ENCODE measurements around the gene SURF6. TPM values are rescaled to one million over a fixed set of nuclear protein-coding genes. Genes with fewer than 3 reads are reported as not detected.

Gene SURF6
- total RNA-seq, 1 experiment from 2014 or later, result 56.3 TPM

- H3K4ac ChIP-seq (ENCODE audit: low read depth, low read length), result peak within 1 kb of the TSS; percentile 77
- H2BK12ac ChIP-seq (ENCODE audit: insufficient read length, low read depth, low read length), result no peak within 1 kb of the TSS
- H3K4me1 Mint-ChIP-seq, result peaks cover 22 to 34% of the 10 kb centered on the region in 2 experiments
- H4K8ac ChIP-seq (replicated peaks; ENCODE audit: insufficient read length, low read depth, low read length), result no peak within 1 kb of the TSS
- H3K9ac ChIP-seq (ENCODE audit: extremely low read depth, insufficient read length, low read length), result peak within 1 kb of the TSS; percentile 99
- peak within 1 kb of the TSS; percentile 98 for H3K4me2 ChIP-seq (ENCODE audit: insufficient read depth, insufficient read length, low read length)
- H3K79me1 ChIP-seq (ENCODE audit: insufficient read depth, low read depth, low read length, poor library complexity, severe bottlenecking), result peaks cover 10% of the 10 kb centered on the region
- H3K27me3 Mint-ChIP-seq (ENCODE audit: low read depth), result no peaks in the 10 kb centered on the region
- peak within 1 kb of the TSS; percentile 87 for H2BK5ac ChIP-seq (ENCODE audit: insufficient read length, low read length)
- H3K56ac ChIP-seq (ENCODE audit: insufficient read length, low read depth, low read length), result no peak within 1 kb of the TSS
- H3K4me3 Mint-ChIP-seq, result peak within 1 kb of the TSS; percentile 95 to 99
- H3T11ph ChIP-seq (ENCODE audit: low read length), result no peak within 1 kb of the TSS
- peak within 1 kb of the TSS; percentile 55 for H2AK5ac ChIP-seq (ENCODE audit: insufficient read length, low read length)
- peak; percentile 94 for DNase-seq
- H3K36me3 Mint-ChIP-seq (ENCODE audit: insufficient read depth in 1 of 3, low read depth in 3 of 3), result peaks cover 61 to 88% (median 82%) of the 10 kb centered on the region in 3 experiments
- no peak within 1 kb of the TSS for H2BK120ac ChIP-seq (ENCODE audit: low read depth, low read length, poor library complexity, severe bottlenecking)
- peak within 1 kb of the TSS; percentile 5 for H3K27ac ChIP-seq (ENCODE audit: insufficient read length, low read depth, low read length)
- no peak for TF ChIP-seq CTCF (conservative IDR thresholded peaks at IDR 0.05)
- H3K27ac Mint-ChIP-seq, result peak within 1 kb of the TSS; percentile 97 to 100 (median 99)
- H3K18ac ChIP-seq (ENCODE audit: insufficient read length, low read depth, low read length), result peak within 1 kb of the TSS; percentile 94
- WGBS (ENCODE audit: extremely low coverage, insufficient read length, low lambda C conversion rate), result no CpG with 5 or more reads among the region's 64 CpGs
- H3K23me2 ChIP-seq (ENCODE audit: insufficient read length, low read depth, low read length, poor library complexity, severe bottlenecking), result peaks cover 5% of the 10 kb centered on the region
- peak within 1 kb of the TSS; percentile 81 for H4K5ac ChIP-seq (ENCODE audit: insufficient read length, low read depth, low read length)
- peak within 1 kb of the TSS; percentile 4 for H3K23ac ChIP-seq (ENCODE audit: insufficient read length, low read depth, low read length)
- H3K4me1 ChIP-seq (ENCODE audit: insufficient read depth, low read length), result no peaks in the 10 kb centered on the region; the same call in 1 of the 2 replicates
- no peaks in the 10 kb centered on the region for H3K9me3 ChIP-seq (ENCODE audit: control insufficient read depth, low read depth, low read length)
- no peaks in the 10 kb centered on the region for H3K27me3 ChIP-seq (ENCODE audit: insufficient read depth, low read length)
- no peak within 1 kb of the TSS for H2BK15ac ChIP-seq (ENCODE audit: low read depth, low read length)
- peak within 1 kb of the TSS; percentile 97 for H3K14ac ChIP-seq (ENCODE audit: insufficient read depth, low read length)
- no peak within 1 kb of the TSS for H2BK20ac ChIP-seq (ENCODE audit: low read depth, low read length, poor library complexity, severe bottlenecking)
- H4K20me1 ChIP-seq (ENCODE audit: control insufficient read depth, insufficient read depth, insufficient read length), result no peaks in the 10 kb centered on the region
- H3K79me2 ChIP-seq (ENCODE audit: insufficient read depth, low read length), result peaks cover 13% of the 10 kb centered on the region; the same call in 1 of the 2 replicates
- H4K91ac ChIP-seq (ENCODE audit: insufficient read length, low read depth, low read length), result peak within 1 kb of the TSS; percentile 97
- H2AFZ ChIP-seq (ENCODE audit: low read length), result no peak within 1 kb of the TSS
- H3K9me3 Mint-ChIP-seq, result peaks cover 0 to 3% of the 10 kb centered on the region in 2 experiments; a peak in 1 of 5 replicates
Measured at GRCh38 chr9:133347985-133348717, 12.2 kb upstream of the SURF6 start, which contains the start of the genes MED22 and RPL7A. Gene MED22 (minus strand): TSS chr9:133348131. CDS start chr9:133346662, 1,469 bp downstream. Gene RPL7A (plus strand): TSS chr9:133348218. CDS start chr9:133348244, 26 bp downstream.

All from H9 (cell line).